ENCODE data around the gene C4orf50. TPM values are rescaled to one million over a fixed set of nuclear protein-coding genes. Genes with fewer than 3 reads are reported as not detected.

Gene C4orf50
- total RNA-seq (under 1 TPM in 5 of 9 donors, not detected in 4; 0.08 to 0.70 (median 0.57) TPM), polyA plus RNA-seq (1 to 10 TPM in 1 of 3 donors, under 1 TPM in 2; 0.27 to 1.4 (median 0.55) TPM)
- long read RNA-seq, donor 1, result 0 reads
- long read RNA-seq, donor 2, result 0 reads
- long read RNA-seq, donor 3, result 0 reads
- long read RNA-seq, donor 4, result 0 reads
- long read RNA-seq, donor 5, result 0 reads
- long read RNA-seq, donor 6, result 0 reads
- long read RNA-seq, donor 7, result 0 reads
- long read RNA-seq, donor 8, result 0 reads
- long read RNA-seq, donor 9, result 0 reads
- long read RNA-seq, donor 10, result 0 reads

- no peaks in the 10 kb centered on the region for H3K9me3 ChIP-seq (replicated peaks in 1 of 3)
- no peaks in the 10 kb centered on the region for H3K4me1 ChIP-seq (replicated peaks in 1 of 2)
- peaks cover 11% of the 10 kb centered on the region for H3K27me3 ChIP-seq
- no peak within 1 kb of the TSS for H3K27ac ChIP-seq
- intact Hi-C loops (cut with DNase I), result no loop called here
- H3K36me3 ChIP-seq (replicated peaks in 1 of 2), result no peaks in the 10 kb centered on the region
- no peak for DNase-seq
- whole genome bisulfite sequencing, 4 donors, result 66 to 74% (median 70%) methylated on average over 8 of the region's 8 CpGs
- TF ChIP-seq POLR2A (IDR thresholded peaks at IDR 0.05) (no peak), CTCF (IDR thresholded peaks at IDR 0.05) (no peak)
- H3K4me3 ChIP-seq, result no peak within 1 kb of the TSS
These were observed at the start of gene C4orf50 for GRCh38 chr4:6018331-6018730. Gene C4orf50 (minus strand): TSS chr4:6018431.

- no peak overlapping the region for H3K27ac ChIP-seq
- no peak for TF ChIP-seq POLR2A (IDR thresholded peaks at IDR 0.05)
- no peak for TF ChIP-seq CTCF (IDR thresholded peaks at IDR 0.05)
- no peak overlapping the region for H3K4me3 ChIP-seq
- no peaks in the 10 kb centered on the region for H3K9me3 ChIP-seq (replicated peaks in 1 of 3)
- no peaks in the 10 kb centered on the region for H3K36me3 ChIP-seq (replicated peaks in 1 of 2)
- H3K27me3 ChIP-seq, result no peaks in the 10 kb centered on the region
- 71 to 82% (median 73%) methylated on average over 10 of the region's 10 CpGs for WGBS, 4 donors
- no peaks in the 10 kb centered on the region for H3K4me1 ChIP-seq (replicated peaks in 1 of 2)
- intact Hi-C loops (cut with DNase I), result no loop called here
- DNase-seq, result no peak
These were observed 47.8 kb upstream of the C4orf50 start for GRCh38 chr4:6065934-6066590.

GRCh38 chr4:6065166-6065565, 46.9 kb upstream of the C4orf50 start:
- intact Hi-C loops (cut with DNase I), result no loop called here

GRCh38 chr4:6064383-6064782, 46.2 kb upstream of the C4orf50 start:
- H3K27me3 ChIP-seq, result no peaks in the 10 kb centered on the region
- 76 to 87% (median 82%) methylated on average over 7 of the region's 7 CpGs for WGBS, 4 donors
- no peaks in the 10 kb centered on the region for H3K36me3 ChIP-seq (replicated peaks in 1 of 2)

More at GRCh38 chr4:6065166-6065565, 46.9 kb upstream of the C4orf50 start:
- Histone ChIP-seq H3K9me3 (replicated peaks in 1 of 3) (no peaks in the 10 kb centered on the region), H3K4me3 (no peak overlapping the region), H3K36me3 (replicated peaks in 1 of 2) (no peaks in the 10 kb centered on the region), H3K27ac (no peak overlapping the region), H3K27me3 (no peaks in the 10 kb centered on the region), H3K4me1 (replicated peaks in 1 of 2) (no peaks in the 10 kb centered on the region)
- 93 to 97% (median 96%) methylated on average over 4 to 5 of the region's 5 CpGs for WGBS, 4 donors
- no peak for DNase-seq
- TF ChIP-seq CTCF (IDR thresholded peaks at IDR 0.05), result no peak
- no peak for TF ChIP-seq POLR2A (IDR thresholded peaks at IDR 0.05)

More at GRCh38 chr4:6064383-6064782, 46.2 kb upstream of the C4orf50 start:
- intact Hi-C loops (cut with DNase I), result no loop called here
- no peak for TF ChIP-seq POLR2A (IDR thresholded peaks at IDR 0.05)
- no peak for DNase-seq
- Histone ChIP-seq H3K4me3 (no peak overlapping the region), H3K27ac (no peak overlapping the region), H3K4me1 (replicated peaks in 1 of 2) (no peaks in the 10 kb centered on the region), H3K9me3 (replicated peaks in 1 of 3) (no peaks in the 10 kb centered on the region)
